Esophagus squamous epithelium (tissue), 5 donors: ENCODE results near the gene DAPK1. TPM values are rescaled to one million over a fixed set of nuclear protein-coding genes. Genes with fewer than 3 reads are reported as not detected.

Experiments used
- DNase-seq: peaks from one replicate; lab custom pipeline; 2025; lab: John Stamatoyannopoulos, UW
- H3K27ac ChIP-seq, 4 donors: fragments of 200-600 bp; sonication (generic); one replicate each; pipeline ENCODE4 v1.5.1; 2016 to 2019; ENCODE audit warnings: mild to moderate bottlenecking in 1 of 4
- H3K27me3 ChIP-seq, 4 donors: fragments of 200-600 bp; sonication (generic); 1 replicate in 3 of 4; 2 replicates in 1 of 4; pipeline versions ENCODE4 v1.5.1 to v1.6.0; 2017 to 2021; ENCODE audit warnings: antibody characterized with exemption in 1 of 4
- H3K36me3 ChIP-seq, 3 donors: fragments of 200-600 bp; sonication (generic); one replicate each; pipeline ENCODE4 v1.5.1; 2016 to 2019
- H3K4me1 ChIP-seq, 3 donors: fragments of 200-600 bp; sonication (generic); one replicate each; pipeline ENCODE4 v1.5.1; 2017 to 2019
- H3K4me3 ChIP-seq, 4 donors: fragments of 200-600 bp; sonication (generic); 1 replicate in 3 of 4; 2 replicates in 1 of 4; pipeline ENCODE4 v1.5.1; 2016 to 2019; ENCODE audit warnings: mild to moderate bottlenecking in 2 of 4, moderate library complexity in 1 of 4
- H3K9me3 ChIP-seq, 3 donors: fragments of 200-600 bp; sonication (generic); one replicate each; pipeline ENCODE4 v1.5.1; 2016 to 2019
- POLR2A ChIP-seq, 4 donors: fragments of 450-650 bp; IDR thresholded peaks; one replicate each; pipeline ENCODE4 v1.6.1; 2017; ENCODE audit warnings: antibody characterized with exemption in 4 of 4, mild to moderate bottlenecking in 4 of 4, moderate library complexity in 3 of 4
- WGBS, 2 donors: methylation state at CpG; one replicate each; pipeline ENCODE4 v1.1.5; 2018; 5-methylcytosine and 5-hydroxymethylcytosine counted together
- intact Hi-C: fragments of 100-400 bp; cut with DNase I; formaldehyde crosslinking; loops from one replicate; pipeline ENCODE4 v1.15.0; 2022
- total RNA-seq, 4 donors: library from RNA; depleted of rRNA; stranded (reverse); fragments of >200 nt; gene quantifications; one replicate each; pipeline ENCODE4 v1.1.0, GENCODE V29; 2016
- TF ChIP-seq, protein P1 (sequence below), 6 experiments: fragments of 450-650 bp in 4 of 6; fragments of 200-600 bp in 2 of 6; sonication (generic) in 2 of 6; IDR thresholded peaks; one replicate each; pipeline ENCODE4 v1.5.1; 2016 to 2019; ENCODE audit warnings: antibody characterized with exemption in 6 of 6, mild to moderate bottlenecking in 4 of 6, moderate library complexity in 4 of 6
- donor health status: DM: yes; HTN: yes; CAD: no.

Gene DAPK1
- total RNA-seq, 4 donors from 2014 or later = 2.2 to 14.5 (median 5.5) TPM

DNA sequence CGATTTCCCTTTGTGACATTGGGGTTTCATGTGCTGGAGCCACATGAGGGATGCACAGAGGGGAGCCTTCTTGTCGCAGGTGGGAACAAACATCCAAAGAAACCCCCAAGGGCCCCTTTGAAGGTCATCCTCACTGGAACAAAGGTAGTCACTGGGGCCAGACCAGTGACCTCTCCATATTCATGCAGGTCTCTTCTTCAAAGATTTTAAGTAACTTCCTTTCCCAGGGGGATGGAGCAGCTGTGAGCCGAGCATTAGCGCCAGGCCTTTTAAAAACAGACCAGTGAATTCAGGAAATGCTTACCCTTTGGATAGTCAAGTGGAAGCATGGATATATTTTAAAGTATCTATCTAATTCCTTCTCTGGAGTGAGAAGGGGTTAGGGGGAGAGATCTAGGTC lies 33.0 kb downstream of the DAPK1 start:
- no peak overlapping the region for H3K27ac ChIP-seq
- 65 to 84% methylated on average over 4 of the region's 4 CpGs for WGBS, 2 donors
- no peak for DNase-seq
- intact Hi-C loops = no loop called here
- H3K36me3 ChIP-seq = no peaks in the 10 kb centered on the region
- no peak for TF ChIP-seq POLR2A (IDR thresholded peaks at IDR 0.05)
- TF ChIP-seq, protein P1, sequence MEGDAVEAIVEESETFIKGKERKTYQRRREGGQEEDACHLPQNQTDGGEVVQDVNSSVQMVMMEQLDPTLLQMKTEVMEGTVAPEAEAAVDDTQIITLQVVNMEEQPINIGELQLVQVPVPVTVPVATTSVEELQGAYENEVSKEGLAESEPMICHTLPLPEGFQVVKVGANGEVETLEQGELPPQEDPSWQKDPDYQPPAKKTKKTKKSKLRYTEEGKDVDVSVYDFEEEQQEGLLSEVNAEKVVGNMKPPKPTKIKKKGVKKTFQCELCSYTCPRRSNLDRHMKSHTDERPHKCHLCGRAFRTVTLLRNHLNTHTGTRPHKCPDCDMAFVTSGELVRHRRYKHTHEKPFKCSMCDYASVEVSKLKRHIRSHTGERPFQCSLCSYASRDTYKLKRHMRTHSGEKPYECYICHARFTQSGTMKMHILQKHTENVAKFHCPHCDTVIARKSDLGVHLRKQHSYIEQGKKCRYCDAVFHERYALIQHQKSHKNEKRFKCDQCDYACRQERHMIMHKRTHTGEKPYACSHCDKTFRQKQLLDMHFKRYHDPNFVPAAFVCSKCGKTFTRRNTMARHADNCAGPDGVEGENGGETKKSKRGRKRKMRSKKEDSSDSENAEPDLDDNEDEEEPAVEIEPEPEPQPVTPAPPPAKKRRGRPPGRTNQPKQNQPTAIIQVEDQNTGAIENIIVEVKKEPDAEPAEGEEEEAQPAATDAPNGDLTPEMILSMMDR (IDR thresholded peaks at IDR 0.05) = no peak
- H3K4me1 ChIP-seq = peaks cover 0 to 27% (median 0%) of the 10 kb centered on the region in 3 donors
- no peak overlapping the region for H3K4me3 ChIP-seq
- no peaks in the 10 kb centered on the region for H3K9me3 ChIP-seq
- no peaks in the 10 kb centered on the region for H3K27me3 ChIP-seq

DNA sequence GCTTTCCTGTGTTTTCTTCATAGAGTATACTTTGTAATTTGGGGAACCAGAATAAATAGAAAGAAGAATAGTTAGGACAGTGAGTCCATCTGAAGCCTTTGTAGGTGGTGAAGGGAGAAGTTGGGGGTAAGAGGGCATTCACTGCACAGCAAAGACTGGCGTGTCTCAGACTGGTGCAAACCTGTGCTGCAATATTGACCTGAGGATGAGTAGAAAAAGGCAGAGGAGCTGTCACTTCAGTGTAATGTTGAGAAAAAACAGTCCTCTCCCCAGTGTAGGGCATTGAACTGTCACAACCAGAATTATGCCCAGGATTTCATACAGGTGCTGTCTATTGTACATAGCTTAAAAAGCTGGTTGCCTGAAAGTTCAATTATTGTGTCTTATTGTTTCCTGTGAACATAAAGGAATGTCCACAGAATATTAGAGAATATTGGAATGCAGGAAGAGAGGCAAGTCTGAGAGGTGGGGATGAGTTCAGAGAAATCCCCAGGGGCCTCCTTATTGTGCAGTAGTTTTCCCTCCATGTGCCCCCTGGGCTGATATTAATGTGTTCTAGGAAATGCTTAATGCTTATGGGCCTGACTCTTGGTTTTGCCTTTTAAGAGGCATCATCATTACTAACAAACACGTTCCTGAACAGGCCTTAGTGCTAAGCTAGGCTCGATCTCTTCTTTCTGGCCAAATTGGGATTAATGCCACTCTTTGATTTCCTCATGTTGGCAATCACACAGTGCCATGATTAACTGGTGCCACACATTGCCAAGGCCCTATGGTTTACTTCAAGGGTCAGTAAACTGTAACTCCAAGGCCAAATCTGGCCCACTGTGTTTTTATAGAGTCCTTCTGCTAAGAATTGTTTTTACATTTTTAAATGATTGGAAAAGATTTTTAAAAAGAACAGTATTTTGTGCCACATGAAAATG lies 34.0 kb downstream of the DAPK1 start:
- Histone ChIP-seq H3K9me3 (no peaks in the 10 kb centered on the region), H3K4me3 (no peak overlapping the region), H3K27ac (no peak overlapping the region), H3K4me1 (peaks cover 0 to 27% (median 0%) of the 10 kb centered on the region in 3 donors), H3K27me3 (no peaks in the 10 kb centered on the region), H3K36me3 (no peaks in the 10 kb centered on the region)
- intact Hi-C loops = no loop called here
- TF ChIP-seq POLR2A (IDR thresholded peaks at IDR 0.05) = no peak
- TF ChIP-seq, protein P1 (IDR thresholded peaks at IDR 0.05) = no peak
- no peak for DNase-seq
- 57% methylated on average over 3 of the region's 3 CpGs for WGBS, 2 donors

DNA sequence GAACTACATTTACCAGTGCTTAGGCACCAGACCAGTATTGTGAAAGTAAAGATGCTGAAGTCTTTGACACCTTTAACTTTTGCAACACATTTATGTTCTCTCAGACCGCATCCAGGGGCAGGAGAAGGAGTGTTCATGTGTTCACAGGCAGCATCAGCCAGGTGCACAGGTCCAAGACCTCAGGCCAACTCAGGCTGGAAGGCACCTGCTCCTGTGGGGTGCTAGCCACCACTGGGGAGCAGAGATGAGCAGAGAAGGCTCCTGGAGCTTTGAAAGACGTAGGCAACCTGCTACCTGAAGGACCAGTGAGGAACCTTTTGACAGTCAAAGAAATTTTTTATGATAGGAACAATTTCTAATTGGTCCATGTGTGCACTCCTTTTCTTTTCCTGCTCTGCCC lies 35.6 kb downstream of the DAPK1 start:
- TF ChIP-seq, protein P1 (IDR thresholded peaks at IDR 0.05) = no peak
- TF ChIP-seq POLR2A (IDR thresholded peaks at IDR 0.05) = no peak
- WGBS, 2 donors = 72 to 86% methylated on average over 2 of the region's 2 CpGs
- H3K9me3 ChIP-seq = no peaks in the 10 kb centered on the region
- H3K27ac ChIP-seq = no peak overlapping the region
- no peak for DNase-seq
- intact Hi-C loops = no loop called here
- H3K27me3 ChIP-seq = no peaks in the 10 kb centered on the region
- peaks cover 0 to 27% (median 0%) of the 10 kb centered on the region in 3 donors for H3K4me1 ChIP-seq
- no peak overlapping the region for H3K4me3 ChIP-seq
- no peaks in the 10 kb centered on the region for H3K36me3 ChIP-seq

DNA sequence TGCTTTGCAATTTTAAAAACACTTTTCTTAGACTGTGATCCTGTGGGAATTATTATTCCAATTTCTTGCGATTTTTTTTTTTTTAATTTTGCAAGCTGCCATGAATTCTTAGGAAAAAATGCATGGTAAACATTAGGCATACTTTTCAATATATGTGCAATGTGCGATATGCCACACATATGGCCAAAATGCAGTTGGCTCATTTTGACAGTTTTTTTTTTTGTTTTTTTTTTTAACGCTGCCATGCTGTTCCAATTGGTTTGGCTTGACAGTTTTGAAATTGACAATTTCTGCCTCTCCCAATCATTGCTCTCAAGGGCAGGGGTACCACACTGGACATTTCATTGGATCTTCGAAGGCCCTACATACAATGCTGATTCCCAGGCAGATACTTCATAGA lies 36.4 kb downstream of the DAPK1 start:
- H3K27me3 ChIP-seq = no peaks in the 10 kb centered on the region
- TF ChIP-seq, protein P1 (IDR thresholded peaks at IDR 0.05) = no peak
- no peak for TF ChIP-seq POLR2A (IDR thresholded peaks at IDR 0.05)
- WGBS, 2 donors = 88 to 94% methylated on average over 4 of the region's 4 CpGs
- peaks cover 0 to 27% (median 0%) of the 10 kb centered on the region in 3 donors for H3K4me1 ChIP-seq
- no peak for DNase-seq
- H3K4me3 ChIP-seq = no peak overlapping the region
- no peak overlapping the region for H3K27ac ChIP-seq
- intact Hi-C loops = no loop called here
- no peaks in the 10 kb centered on the region for H3K36me3 ChIP-seq
- no peaks in the 10 kb centered on the region for H3K9me3 ChIP-seq

DNA sequence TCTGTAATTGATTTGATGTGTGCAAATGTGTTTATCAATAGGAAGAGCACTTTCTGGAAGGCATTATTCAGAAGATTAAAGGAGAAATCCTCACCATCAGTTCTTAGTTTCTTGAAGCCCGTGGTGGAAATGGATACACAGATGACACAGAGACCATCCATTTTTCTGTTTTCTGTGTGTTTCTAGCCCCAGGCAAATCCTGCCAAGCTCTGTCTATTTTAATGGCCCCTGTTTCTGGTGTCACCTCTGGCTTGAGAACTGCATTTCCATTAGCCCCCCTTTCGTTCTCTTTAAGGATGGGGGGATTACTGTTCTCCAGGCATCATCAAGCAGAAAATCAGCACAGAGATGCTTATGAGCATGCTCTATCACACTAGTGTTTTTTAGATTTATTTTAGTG lies 37.3 kb downstream of the DAPK1 start:
- Histone ChIP-seq H3K27ac (no peak overlapping the region), H3K9me3 (no peaks in the 10 kb centered on the region), H3K4me3 (no peak overlapping the region), H3K27me3 (no peaks in the 10 kb centered on the region), H3K36me3 (no peaks in the 10 kb centered on the region), H3K4me1 (peaks cover 0 to 20% (median 0%) of the 10 kb centered on the region in 3 donors)
- TF ChIP-seq, protein P1 (IDR thresholded peaks at IDR 0.05) = no peak
- TF ChIP-seq POLR2A (IDR thresholded peaks at IDR 0.05) = no peak
- intact Hi-C loops = no loop called here
- 85 to 87% methylated on average over 2 of the region's 2 CpGs for WGBS, 2 donors
- DNase-seq = no peak
